OCI-LY7 (cell line): ENCODE results near the gene ASB8. TPM values are rescaled to one million over a fixed set of nuclear protein-coding genes. Genes with fewer than 3 reads are reported as not detected.

Experiments used
- BruUV-seq: library from RNA; stranded (reverse); fragments of 400-500 nt; replicated peaks from 2 replicates; lab custom pipeline; 2021; lab: Mats Ljungman, UMichigan
- CTCF ChIA-PET: fragments of 300-600 bp; sonication (Branson Sonifier 250); formaldehyde crosslinking; loops from one replicate; lab custom pipeline; 2022; ENCODE audit warnings: antibody characterized with exemption; ENCODE audit not compliant: unreplicated experiment; lab: Charles Lee
- POLR2A ChIA-PET: fragments of 300-600 bp; sonication (Branson Sonifier 250); formaldehyde crosslinking; loops from one replicate; lab custom pipeline; 2022; ENCODE audit warnings: antibody characterized with exemption; lab: Charles Lee
- DNase-seq: peaks from one replicate; pipeline ENCODE4 v3.0.0-alpha.2; 2015; ENCODE audit warnings: low spot score
- H2AFZ ChIP-seq: fragments of 200-600 bp; sonication (generic), shearing (Covaris generic); 2 replicates; pipeline ENCODE4 v1.6.1; 2014; ENCODE audit warnings: mild to moderate bottlenecking, antibody characterized with exemption, low read length, moderate library complexity
- H3K27ac ChIP-seq: fragments of 200-600 bp; sonication (generic); 2 replicates; pipeline ENCODE4 v1.5.1; 2014; ENCODE audit warnings: mixed run types, low read depth, mild to moderate bottlenecking, moderate library complexity, low read length, inconsistent platforms; ENCODE audit not compliant: poor library complexity, severe bottlenecking
- H3K36me3 ChIP-seq: fragments of 200-600 bp; sonication (generic); 2 replicates; pipeline ENCODE4 v1.6.1; 2014; ENCODE audit warnings: mild to moderate bottlenecking, antibody characterized with exemption, low read length, moderate library complexity, mixed read lengths; ENCODE audit not compliant: insufficient read depth
- H3K4me1 ChIP-seq: fragments of 200-600 bp; sonication (generic); 2 replicates; pipeline ENCODE4 v1.5.1; 2014; ENCODE audit warnings: mild to moderate bottlenecking, low read length; ENCODE audit not compliant: insufficient read depth, poor library complexity, severe bottlenecking
- H3K4me2 ChIP-seq: fragments of 200-600 bp; sonication (generic); 2 replicates; pipeline ENCODE4 v1.6.1; 2014; ENCODE audit warnings: mild to moderate bottlenecking, low read length
- H3K4me3 ChIP-seq: fragments of 200-600 bp; sonication (generic); 2 replicates; pipeline ENCODE4 v1.5.1; 2014; ENCODE audit warnings: mild to moderate bottlenecking, low read depth, low read length; ENCODE audit not compliant: poor library complexity, severe bottlenecking
- H3K79me2 ChIP-seq: fragments of 200-600 bp; sonication (generic); 2 replicates; pipeline ENCODE4 v1.6.1; 2016; ENCODE audit warnings: low read depth, mild to moderate bottlenecking, low read length, moderate library complexity, mixed read lengths; ENCODE audit not compliant: insufficient read depth
- H3K9me2 ChIP-seq: fragments of 200-600 bp; sonication (generic); 2 replicates; pipeline ENCODE4 v1.6.1; 2016; ENCODE audit warnings: mild to moderate bottlenecking, low read length, mixed read lengths; ENCODE audit not compliant: insufficient read depth
- H3K9me3 ChIP-seq: fragments of 200-600 bp; sonication (generic); 2 replicates; pipeline ENCODE4 v1.6.1; 2014; ENCODE audit warnings: mild to moderate bottlenecking, mixed run types, low read length, mixed read lengths
- H4K20me1 ChIP-seq: fragments of 200-600 bp; sonication (generic); 2 replicates; pipeline ENCODE4 v1.6.1; 2014; ENCODE audit warnings: mild to moderate bottlenecking, antibody characterized with exemption, low read length, moderate library complexity, mixed read lengths; ENCODE audit not compliant: insufficient read depth
- EZH2phosphoT487 ChIP-seq: fragments of 200-600 bp; sonication (generic); IDR thresholded peaks from 2 replicates; pipeline ENCODE4 v1.6.1; 2018; ENCODE audit warnings: low read depth, borderline replicate concordance, mild to moderate bottlenecking, mixed run types, antibody characterized with exemption, low read length, moderate library complexity, mixed read lengths
- intact Hi-C: fragments of 100-400 bp; cut with micrococcal nuclease; formaldehyde crosslinking; loops from one replicate; pipeline ENCODE4 v1.10.0; 2022; ENCODE audit not compliant: unreplicated experiment
- total RNA-seq, 2 experiments: library from RNA; depleted of rRNA in 1 of 2; stranded (reverse); fragments of >200 nt in 1 of 2; shearing (Covaris generic) in 1 of 2; gene quantifications; 2 replicates each; pipeline ENCODE4 v1.2.3, GENCODE V29; 2014 to 2022
- TF ChIP-seq, protein P1 (sequence below): fragments of 200-600 bp; sonication (generic); conservative IDR thresholded peaks from 2 replicates; pipeline ENCODE4 v1.5.1; 2014; ENCODE audit warnings: mild to moderate bottlenecking, antibody characterized with exemption, low read length, moderate library complexity, mixed read lengths

The ASB8 gene
- total RNA-seq, 2 experiments from 2014 or later: 26.6 to 41.5 TPM

DNA sequence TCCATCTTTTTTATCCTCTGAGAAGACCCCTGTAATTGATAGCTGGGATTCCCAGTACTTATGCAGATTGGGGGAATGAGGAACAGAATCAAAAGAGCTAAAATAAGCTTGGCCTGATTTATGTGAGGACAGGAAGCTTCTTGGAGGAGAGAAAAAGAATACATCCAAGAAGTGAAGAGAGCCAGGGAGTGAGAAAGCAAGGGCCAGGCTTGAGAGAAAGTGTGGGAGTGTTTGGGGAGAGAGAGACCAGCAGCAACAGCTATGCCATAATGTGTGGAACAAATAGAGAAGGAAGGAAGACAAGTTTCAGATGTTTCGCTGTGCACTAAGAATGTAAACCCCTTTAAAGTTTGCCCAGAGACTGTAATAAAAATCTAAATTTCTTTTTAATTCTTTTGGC, 22.2 kb upstream of the ASB8 start:
- no peaks in the 10 kb centered on the region for H4K20me1 ChIP-seq
- H3K4me1 ChIP-seq: peaks cover 8% of the 10 kb centered on the region
- H2AFZ ChIP-seq: no peak overlapping the region
- H3K27ac ChIP-seq: no peak overlapping the region
- H3K36me3 ChIP-seq: no peaks in the 10 kb centered on the region
- BruUV-seq: no TSS peak
- H3K4me3 ChIP-seq: no peak overlapping the region
- no peaks in the 10 kb centered on the region for H3K9me2 ChIP-seq
- no peak for DNase-seq
- H3K9me3 ChIP-seq: no peaks in the 10 kb centered on the region
- POLR2A ChIA-PET: interaction anchor here (0.6 kb wide), 1 partner anchor 27 kb away, joined by 3 read pairs; no protein-coding TSS in a partner anchor
- no peak overlapping the region for H3K4me2 ChIP-seq
- no peaks in the 10 kb centered on the region for H3K79me2 ChIP-seq
- TF ChIP-seq EZH2phosphoT487: no peak
- TF ChIP-seq, protein P1, sequence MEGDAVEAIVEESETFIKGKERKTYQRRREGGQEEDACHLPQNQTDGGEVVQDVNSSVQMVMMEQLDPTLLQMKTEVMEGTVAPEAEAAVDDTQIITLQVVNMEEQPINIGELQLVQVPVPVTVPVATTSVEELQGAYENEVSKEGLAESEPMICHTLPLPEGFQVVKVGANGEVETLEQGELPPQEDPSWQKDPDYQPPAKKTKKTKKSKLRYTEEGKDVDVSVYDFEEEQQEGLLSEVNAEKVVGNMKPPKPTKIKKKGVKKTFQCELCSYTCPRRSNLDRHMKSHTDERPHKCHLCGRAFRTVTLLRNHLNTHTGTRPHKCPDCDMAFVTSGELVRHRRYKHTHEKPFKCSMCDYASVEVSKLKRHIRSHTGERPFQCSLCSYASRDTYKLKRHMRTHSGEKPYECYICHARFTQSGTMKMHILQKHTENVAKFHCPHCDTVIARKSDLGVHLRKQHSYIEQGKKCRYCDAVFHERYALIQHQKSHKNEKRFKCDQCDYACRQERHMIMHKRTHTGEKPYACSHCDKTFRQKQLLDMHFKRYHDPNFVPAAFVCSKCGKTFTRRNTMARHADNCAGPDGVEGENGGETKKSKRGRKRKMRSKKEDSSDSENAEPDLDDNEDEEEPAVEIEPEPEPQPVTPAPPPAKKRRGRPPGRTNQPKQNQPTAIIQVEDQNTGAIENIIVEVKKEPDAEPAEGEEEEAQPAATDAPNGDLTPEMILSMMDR: no peak
- CTCF ChIA-PET: no interaction called here
- intact Hi-C loops: no loop called here

DNA sequence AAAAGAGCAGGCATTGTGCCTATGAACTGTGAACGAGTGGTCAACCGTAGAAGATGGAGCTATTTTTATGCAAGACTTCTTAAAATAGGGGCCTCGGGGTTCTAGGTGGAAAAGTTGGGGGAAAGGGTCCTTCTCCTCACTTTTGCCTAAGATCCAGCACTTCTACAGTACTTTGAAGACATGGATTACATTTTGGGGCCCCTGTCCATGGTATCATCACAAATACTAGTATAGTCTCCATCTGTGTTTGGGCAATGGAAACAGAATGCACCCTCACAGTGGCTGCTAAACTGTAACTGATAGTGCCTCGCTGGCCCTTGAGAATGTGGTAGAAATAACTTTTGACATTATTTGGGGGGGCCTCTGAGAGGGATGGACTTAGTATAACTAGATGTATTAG, 20.7 kb upstream of the ASB8 start:
- Histone ChIP-seq H2AFZ (no peak overlapping the region), H3K4me2 (no peak overlapping the region), H3K9me2 (no peaks in the 10 kb centered on the region), H4K20me1 (no peaks in the 10 kb centered on the region), H3K4me3 (no peak overlapping the region), H3K79me2 (no peaks in the 10 kb centered on the region), H3K9me3 (no peaks in the 10 kb centered on the region), H3K4me1 (peaks cover 8% of the 10 kb centered on the region), H3K36me3 (no peaks in the 10 kb centered on the region), H3K27ac (no peak overlapping the region)
- ChIA-PET CTCF (no interaction called here), POLR2A (no interaction called here)
- BruUV-seq: no TSS peak
- TF ChIP-seq, protein P1: no peak
- no peak for TF ChIP-seq EZH2phosphoT487
- no peak for DNase-seq
- intact Hi-C loops: no loop called here

DNA sequence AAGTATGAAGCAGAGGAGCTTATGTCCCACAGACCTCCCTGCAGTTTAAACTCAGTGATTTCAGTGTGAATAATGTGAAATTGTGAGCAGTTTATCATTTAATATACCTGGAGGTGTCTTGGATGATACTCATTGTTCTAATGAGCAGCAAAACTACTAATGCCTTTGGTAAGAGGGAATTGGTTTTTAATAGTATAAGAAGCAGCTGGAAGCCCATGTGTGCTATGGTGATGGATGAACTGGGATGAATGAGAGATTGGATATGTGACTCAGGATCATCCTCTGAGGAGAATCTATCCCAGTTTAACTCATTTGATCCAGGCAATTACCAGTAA, 19.1 kb upstream of the ASB8 start:
- Histone ChIP-seq H3K4me3 (no peak overlapping the region), H4K20me1 (no peaks in the 10 kb centered on the region), H3K9me2 (no peaks in the 10 kb centered on the region), H3K36me3 (no peaks in the 10 kb centered on the region), H3K9me3 (no peaks in the 10 kb centered on the region), H3K4me1 (no peaks in the 10 kb centered on the region), H2AFZ (no peak overlapping the region), H3K79me2 (no peaks in the 10 kb centered on the region), H3K27ac (no peak overlapping the region), H3K4me2 (no peak overlapping the region)
- BruUV-seq: no TSS peak
- POLR2A ChIA-PET: interaction anchor here (0.6 to 0.9 kb wide), 2 partner anchors 19 to 190 kb away, joined by 3 read pairs; partner anchors contain the start of gene ASB8
- DNase-seq: no peak
- TF ChIP-seq, protein P1: no peak
- no peak for TF ChIP-seq EZH2phosphoT487
- CTCF ChIA-PET: no interaction called here
- intact Hi-C loops: no loop called here
